ENCODE measurements around the gene KIF4A. TPM values are rescaled to one million over a fixed set of nuclear protein-coding genes. Genes with fewer than 3 reads are reported as not detected.
"Not testable (repeated sequence)": the region's sequence is repeated elsewhere in the genome, so short reads cannot be mapped to it uniquely, and the experiment has no call there.

The KIF4A gene
- total RNA-seq, 4 donors from 2014 or later = 2.5 to 11.0 (median 4.4) TPM

GRCh38 chrX:70322784-70323183, 32.9 kb downstream of the KIF4A start:
- intact Hi-C loops (cut with DNase I) = no loop called here
- no peak for DNase-seq
- WGBS, 2 donors = 85 to 97% methylated on average over 4 of the region's 4 CpGs
- Histone ChIP-seq H3K9me3 (no peaks in the 10 kb centered on the region), H3K4me1 (no peaks in the 10 kb centered on the region), H3K4me3 (no peak overlapping the region), H3K27ac (no peak overlapping the region), H3K27me3 (no peaks in the 10 kb centered on the region), H3K36me3 (no peaks in the 10 kb centered on the region)
- TF ChIP-seq CTCF (IDR thresholded peaks at IDR 0.05) (no peak), POLR2A (IDR thresholded peaks at IDR 0.05) (no peak)

GRCh38 chrX:70323628-70324027, 33.7 kb downstream of the KIF4A start:
- H3K27me3 ChIP-seq; DNase-seq; H3K27ac ChIP-seq; intact Hi-C loops (cut with DNase I); H3K4me1 ChIP-seq; H3K36me3 ChIP-seq; H3K9me3 ChIP-seq; H3K4me3 ChIP-seq: not testable (repeated sequence)
- 84 to 85% methylated on average over 6 of the region's 6 CpGs for WGBS, 2 donors

- H3K4me1 ChIP-seq = no peaks in the 10 kb centered on the region
- no peak for DNase-seq
- no peak overlapping the region for H3K4me3 ChIP-seq
- WGBS, 2 donors = 74 to 97% methylated on average over 2 of the region's 2 CpGs
- no peak for TF ChIP-seq POLR2A (IDR thresholded peaks at IDR 0.05)
- no peak for TF ChIP-seq CTCF (IDR thresholded peaks at IDR 0.05)
- no peak overlapping the region for H3K27ac ChIP-seq
- no peaks in the 10 kb centered on the region for H3K27me3 ChIP-seq
- no peaks in the 10 kb centered on the region for H3K9me3 ChIP-seq
- H3K36me3 ChIP-seq = no peaks in the 10 kb centered on the region
- intact Hi-C loops (cut with DNase I) = no loop called here
Observed at GRCh38 chrX:70324326-70324725, 34.4 kb downstream of the KIF4A start.

- intact Hi-C loops (cut with DNase I) = no loop called here
- DNase-seq = no peak
Observed at GRCh38 chrX:70331161-70331560, 41.3 kb downstream of the KIF4A start.

GRCh38 chrX:70332600-70332999, 42.7 kb downstream of the KIF4A start:
- H3K27me3 ChIP-seq = no peaks in the 10 kb centered on the region
- no peak for DNase-seq
- no peaks in the 10 kb centered on the region for H3K9me3 ChIP-seq
- TF ChIP-seq CTCF (IDR thresholded peaks at IDR 0.05) = no peak
- no peak for TF ChIP-seq POLR2A (IDR thresholded peaks at IDR 0.05)
- H3K36me3 ChIP-seq = no peaks in the 10 kb centered on the region
- 82 to 100% methylated on average over 1 of the region's 1 CpG for WGBS, 2 donors
- no peak overlapping the region for H3K4me3 ChIP-seq
- no peak overlapping the region for H3K27ac ChIP-seq
- intact Hi-C loops (cut with DNase I) = no loop called here
- H3K4me1 ChIP-seq = no peaks in the 10 kb centered on the region

More at GRCh38 chrX:70331161-70331560, 41.3 kb downstream of the KIF4A start:
- WGBS, 2 donors = 52 to 93% methylated on average over 1 of the region's 1 CpG
- Histone ChIP-seq H3K4me1 (no peaks in the 10 kb centered on the region), H3K4me3 (no peak overlapping the region), H3K27ac (no peak overlapping the region), H3K27me3 (no peaks in the 10 kb centered on the region), H3K36me3 (no peaks in the 10 kb centered on the region), H3K9me3 (no peaks in the 10 kb centered on the region)
- TF ChIP-seq CTCF (IDR thresholded peaks at IDR 0.05) = no peak

GRCh38 chrX:70336767-70337166, 46.9 kb downstream of the KIF4A start:
- intact Hi-C loops (cut with DNase I) = no loop called here
- TF ChIP-seq CTCF (IDR thresholded peaks at IDR 0.05) (no peak), POLR2A (IDR thresholded peaks at IDR 0.05) (no peak)
- H3K4me1 ChIP-seq = no peaks in the 10 kb centered on the region
- DNase-seq = no peak
- H3K36me3 ChIP-seq = no peaks in the 10 kb centered on the region
- no peaks in the 10 kb centered on the region for H3K9me3 ChIP-seq
- no peaks in the 10 kb centered on the region for H3K27me3 ChIP-seq
- no peak overlapping the region for H3K27ac ChIP-seq
- no peak overlapping the region for H3K4me3 ChIP-seq
